NCI-H460 (cell line): Measurements from ENCODE around the gene PIK3R4. TPM values are rescaled to one million over a fixed set of nuclear protein-coding genes. Genes with fewer than 3 reads are reported as not detected.
A peak's percentile ranks its signal among the peaks of the same experiment; 100 is the strongest.

Source experiments
- DNase-seq: peaks from one replicate; pipeline ENCODE4 v3.0.0-alpha.2; 2016; ENCODE audit warnings: low read depth; ENCODE audit errors: extremely low read depth
- total RNA-seq: library from RNA; depleted of rRNA; stranded (reverse); fragments of >200 nt; shearing (Covaris generic); gene quantifications from 2 replicates; pipeline ENCODE4 v1.2.3, GENCODE V29; 2014

PIK3R4 gene
- total RNA-seq, 1 experiment from 2014 or later, result 22.8 TPM

DNA sequence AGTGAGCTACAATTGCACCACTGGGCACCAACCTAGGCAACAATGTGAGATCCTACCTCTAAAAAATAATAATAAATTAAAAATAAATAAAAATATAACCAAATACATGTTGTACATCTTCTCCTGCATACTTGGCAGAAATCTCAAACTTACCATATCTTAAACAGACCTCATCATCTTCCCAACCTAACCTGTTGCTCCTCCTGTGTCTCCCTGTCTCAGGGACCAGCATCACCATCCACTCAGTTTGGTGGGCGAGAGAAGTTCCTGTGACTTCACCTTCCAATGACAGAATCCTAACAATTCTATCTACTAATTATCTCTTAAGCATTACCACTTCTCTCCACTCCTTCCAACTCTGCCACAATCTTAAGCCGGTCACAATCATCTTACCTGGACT is 3.3 kb downstream of the PIK3R4 start:
- DNase-seq, result no peak

GRCh38 chr3:130741946-130742610 is 4.6 kb downstream of the PIK3R4 start:
- DNase-seq, result no peak

DNA sequence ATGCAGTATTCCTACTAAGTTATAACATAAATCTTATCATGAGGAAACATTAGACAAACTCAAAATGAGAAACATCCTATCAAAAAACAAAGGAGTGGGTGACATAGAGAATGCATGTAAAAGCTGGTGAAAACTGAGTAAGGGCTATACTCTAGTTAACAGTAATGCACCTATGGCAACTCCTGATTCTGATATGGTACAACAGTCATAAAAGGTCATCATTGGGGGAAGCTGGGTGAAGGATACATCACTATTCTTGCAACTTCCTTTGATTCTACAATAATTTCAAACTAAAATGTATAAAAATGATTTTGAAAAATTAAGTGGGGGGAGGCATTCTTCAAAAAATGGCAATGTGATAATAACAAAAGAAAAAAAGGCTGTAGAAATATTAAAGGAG is 6.8 kb downstream of the PIK3R4 start:
- no peak for DNase-seq

DNA sequence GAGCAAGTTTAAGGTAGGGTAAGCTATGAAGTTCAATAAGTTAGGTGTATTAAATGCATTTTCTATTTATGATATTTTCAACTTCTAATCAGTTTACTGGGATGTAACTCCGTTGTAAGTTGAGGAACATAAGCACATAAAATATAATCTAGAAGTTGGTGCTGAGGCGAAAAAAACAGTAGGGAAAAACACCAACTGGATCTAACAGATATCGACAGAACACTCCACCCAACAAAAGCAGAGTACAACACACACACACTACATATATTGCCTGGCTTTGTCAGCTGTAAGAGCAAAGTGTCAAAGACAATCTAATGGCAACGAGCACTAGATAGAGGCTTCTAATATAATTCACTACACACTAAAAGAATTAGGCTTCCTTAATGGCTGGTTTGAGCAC is 8.4 kb downstream of the PIK3R4 start:
- DNase-seq, result no peak

DNA sequence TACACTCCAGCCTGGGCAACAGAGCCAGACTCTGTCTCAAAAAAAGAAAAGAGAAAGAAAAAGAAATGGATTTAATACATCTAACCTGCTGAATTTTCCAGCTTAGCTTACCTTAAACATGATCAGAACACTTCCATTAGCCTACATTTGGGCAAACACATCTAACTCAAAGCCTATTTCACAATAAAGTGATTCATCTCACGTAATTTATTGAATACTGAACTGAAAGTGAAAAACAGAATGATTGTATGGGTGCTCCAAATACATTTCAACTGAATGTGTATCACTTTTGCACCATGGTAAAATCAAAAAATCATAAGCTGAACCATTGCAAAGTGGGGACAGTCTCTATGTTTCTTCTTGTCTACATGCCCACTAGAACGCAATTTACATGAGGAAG is 9.0 kb downstream of the PIK3R4 start:
- DNase-seq, result no peak

GRCh38 chr3:130733236-130733875 is 13.3 kb downstream of the PIK3R4 start:
- no peak for DNase-seq

DNA sequence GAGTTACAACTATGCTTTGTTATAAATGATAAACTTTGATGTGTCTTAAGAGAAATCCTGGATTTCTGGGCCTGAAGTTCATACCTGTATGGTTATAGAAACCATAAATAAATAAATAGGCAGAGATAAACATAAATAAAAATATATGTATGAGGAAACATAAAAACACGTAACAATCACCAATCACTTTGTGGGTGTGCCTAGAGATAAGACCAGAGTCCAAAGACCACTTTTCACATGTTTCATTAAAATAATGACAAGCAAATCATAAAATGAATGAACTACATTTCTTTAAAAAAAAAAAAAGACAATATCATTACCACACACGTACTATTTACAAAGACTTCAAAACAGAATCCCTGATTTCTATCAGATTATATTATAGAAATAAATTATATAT is 14.1 kb downstream of the PIK3R4 start:
- DNase-seq, result no peak

DNA sequence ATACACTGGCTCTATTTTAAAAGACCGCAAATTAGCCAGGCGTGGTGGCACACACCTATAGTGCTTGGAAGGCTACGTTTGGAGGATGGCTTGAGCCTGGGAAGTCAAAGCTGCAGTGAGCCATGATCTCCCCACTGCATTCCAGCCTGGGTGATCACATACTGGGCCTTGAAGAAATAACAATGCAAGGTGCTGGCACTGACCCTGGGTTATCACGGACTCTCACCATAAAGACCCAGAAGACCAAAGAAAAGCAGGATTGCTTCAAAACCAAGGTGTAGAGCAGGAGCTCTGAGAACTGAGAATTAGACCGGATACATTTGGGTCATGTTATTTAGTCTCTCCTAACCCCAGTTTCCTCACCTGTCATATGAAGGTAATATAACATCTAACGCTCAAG is 14.8 kb downstream of the PIK3R4 start:
- DNase-seq, result no peak

DNA sequence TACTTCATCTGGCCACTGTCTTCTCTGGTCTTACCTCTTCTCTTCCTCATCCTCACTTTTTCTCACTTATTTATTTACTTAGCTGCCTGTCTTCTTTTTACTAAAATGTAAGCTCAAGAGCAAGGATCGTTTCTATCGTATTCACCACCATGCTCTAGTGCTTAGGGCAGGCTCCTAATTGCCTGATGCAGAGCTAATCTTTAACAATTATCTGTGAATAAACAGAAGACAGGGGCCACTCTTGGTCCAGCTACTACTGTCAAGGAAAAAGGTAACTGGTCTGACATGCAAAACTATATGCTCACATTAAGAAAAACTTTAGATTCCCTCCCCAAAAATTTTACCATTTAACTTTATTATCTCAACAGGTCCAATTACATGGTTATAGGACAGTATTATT is 17.5 kb downstream of the PIK3R4 start:
- no peak for DNase-seq

GRCh38 chr3:130728037-130728436 is 18.6 kb downstream of the PIK3R4 start:
- DNase-seq, result no peak

GRCh38 chr3:130725746-130726145 is 20.9 kb downstream of the PIK3R4 start:
- DNase-seq, result no peak

GRCh38 chr3:130715616-130716015 is 31.0 kb downstream of the PIK3R4 start:
- no peak for DNase-seq

GRCh38 chr3:130712718-130713423 is 33.8 kb downstream of the PIK3R4 start:
- DNase-seq, result no peak

GRCh38 chr3:130711565-130712324 is 34.9 kb downstream of the PIK3R4 start:
- no peak for DNase-seq

DNA sequence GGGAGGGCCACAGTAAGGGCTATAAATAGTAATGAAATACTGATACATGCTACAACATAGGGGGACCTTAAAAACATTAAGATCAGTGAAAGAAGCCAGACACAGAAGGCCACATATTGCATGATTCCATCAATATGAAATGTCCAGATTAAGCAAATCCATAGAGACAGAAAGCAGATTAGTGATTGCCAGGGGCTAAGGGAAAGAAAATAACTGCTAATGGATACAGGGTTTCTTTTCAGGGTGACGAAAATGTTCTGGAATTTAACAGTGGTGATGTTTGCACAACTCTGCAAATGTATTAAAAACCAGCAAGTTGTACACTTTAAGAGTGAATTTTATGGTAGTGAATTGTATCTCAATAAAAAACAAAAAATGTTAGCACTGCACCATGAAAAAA is 37.0 kb downstream of the PIK3R4 start:
- no peak for DNase-seq

- no peak for DNase-seq
Observed at GRCh38 chr3:130707902-130708601, 38.6 kb downstream of the PIK3R4 start.

- no peak for DNase-seq
Observed at GRCh38 chr3:130705501-130705900, 41.1 kb downstream of the PIK3R4 start.

DNA sequence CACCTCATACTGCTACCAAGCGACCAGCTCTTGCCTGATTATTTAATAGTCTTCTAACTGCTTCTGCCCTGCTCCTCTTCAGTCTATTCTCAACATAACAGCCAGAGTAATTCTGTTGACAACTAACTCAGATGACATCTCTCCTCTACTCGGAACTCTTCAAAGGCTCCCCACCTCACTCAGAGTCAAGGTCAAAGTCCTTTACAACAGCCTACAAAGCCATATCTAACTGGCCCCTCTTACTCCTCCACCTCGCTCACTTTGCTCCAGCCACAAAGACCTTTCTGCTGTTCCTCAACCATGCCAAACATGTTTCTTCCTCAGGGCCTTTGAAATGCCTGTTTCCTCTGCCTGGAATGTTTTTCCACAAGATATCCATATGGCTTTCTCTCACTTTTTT is 43.6 kb downstream of the PIK3R4 start:
- no peak for DNase-seq

DNA sequence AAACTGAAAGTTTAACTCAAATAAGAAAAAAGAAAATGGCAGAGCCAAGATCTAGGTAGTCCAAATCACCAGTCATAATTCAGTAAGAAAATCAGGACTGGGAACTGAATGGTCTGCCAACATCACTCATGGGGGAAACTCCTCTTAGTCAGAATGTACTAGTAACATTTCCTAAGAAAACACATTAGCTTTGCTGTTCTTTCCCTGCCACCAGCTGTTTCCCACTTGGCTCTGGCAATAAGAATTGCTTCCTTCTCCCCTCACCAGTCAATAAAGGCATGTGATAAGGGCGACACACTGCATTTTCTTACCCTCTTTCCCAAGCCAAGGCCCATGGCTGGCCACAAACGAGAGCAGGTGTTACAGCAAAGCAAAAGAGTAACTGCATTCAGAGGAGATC is 46.1 kb downstream of the PIK3R4 start:
- no peak for DNase-seq

DNA sequence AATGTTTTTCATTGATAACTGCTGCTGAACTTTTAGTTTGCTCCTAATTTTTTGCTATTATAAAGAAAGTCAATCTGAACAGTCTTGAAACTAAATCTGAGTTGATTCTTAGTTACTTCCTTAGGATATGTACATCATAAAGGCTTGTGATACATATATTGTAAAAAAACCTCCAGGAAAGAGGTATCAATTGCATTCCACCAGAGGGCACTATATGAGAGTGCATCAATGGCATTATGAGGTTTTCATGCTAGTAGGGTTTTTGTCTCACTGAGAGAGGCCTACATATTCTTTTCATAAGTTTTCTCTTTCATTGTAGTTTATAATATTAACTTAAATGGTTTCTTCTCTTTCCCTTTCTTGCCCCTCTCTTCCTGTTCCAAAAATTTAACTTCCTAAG is 46.9 kb downstream of the PIK3R4 start:
- peak; percentile 12 for DNase-seq

- DNase-seq, result no peak
Observed at GRCh38 chr3:130693314-130693713, 53.3 kb downstream of the PIK3R4 start.
